GM19452 (cell line): ENCODE data around the gene ARPC5.
A peak's percentile ranks its signal among the peaks of the same experiment; 100 is the strongest.
"Not testable (repeated sequence)": the region's sequence is repeated elsewhere in the genome, so short reads cannot be mapped to it uniquely, and the experiment has no call there.

Experiments used
- ATAC-seq: cut with Tn5 transposase; IDR thresholded peaks from one replicate; pipeline ENCODE4 v1.9.1; 2021; ENCODE audit not compliant: unreplicated experiment

Gene ARPC5

DNA sequence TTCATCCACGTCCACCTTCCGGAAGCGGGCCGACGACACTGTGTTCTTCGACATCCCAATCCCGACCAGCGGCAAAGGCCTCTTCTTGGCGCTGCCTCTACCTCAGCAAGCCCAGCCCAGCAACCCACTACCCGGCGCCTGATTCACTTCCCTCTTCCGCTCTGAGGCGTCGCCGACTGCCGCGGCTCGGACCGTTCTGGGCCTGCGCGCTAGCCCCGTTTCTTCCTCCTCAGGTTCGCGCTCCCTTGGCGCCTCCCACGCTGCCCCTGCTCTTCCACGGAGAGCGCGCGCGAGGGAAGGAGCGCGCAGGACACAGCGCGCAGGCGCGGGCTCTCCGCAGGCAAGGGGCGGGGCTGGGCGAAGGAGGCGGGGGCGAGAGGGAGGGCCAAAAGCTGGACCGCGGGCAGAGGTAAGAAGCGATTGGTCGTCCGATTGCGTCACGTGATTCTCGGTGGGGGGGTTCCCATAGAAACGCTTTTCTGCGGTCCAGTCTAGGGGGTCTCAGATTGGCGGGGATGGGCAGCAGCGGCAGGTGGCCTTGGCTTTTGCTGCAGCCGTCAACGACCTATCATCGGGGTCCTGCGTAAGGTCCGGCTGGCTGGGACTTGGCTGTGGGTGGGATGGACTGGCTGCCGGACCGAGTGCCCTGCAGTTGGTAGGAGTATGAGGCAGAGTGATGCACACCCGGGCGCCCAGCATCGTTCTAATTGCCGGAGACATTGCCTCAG lies at the start of gene ARPC5:
ARPC5 (minus strand) TSS at position 178 of the 728 bp plus-strand sequence; CDS start at position 54, 124 bp downstream.
- peak; percentile 85 for ATAC-seq

- ATAC-seq = peak; percentile 52
Measured at GRCh38 chr1:183685112-183685713, 49.6 kb upstream of the ARPC5 start.

GRCh38 chr1:183679363-183679762 lies 43.8 kb upstream of the ARPC5 start:
- not testable (repeated sequence) for ATAC-seq

- no peak for ATAC-seq
Measured at GRCh38 chr1:183678819-183679218, 43.2 kb upstream of the ARPC5 start.

DNA sequence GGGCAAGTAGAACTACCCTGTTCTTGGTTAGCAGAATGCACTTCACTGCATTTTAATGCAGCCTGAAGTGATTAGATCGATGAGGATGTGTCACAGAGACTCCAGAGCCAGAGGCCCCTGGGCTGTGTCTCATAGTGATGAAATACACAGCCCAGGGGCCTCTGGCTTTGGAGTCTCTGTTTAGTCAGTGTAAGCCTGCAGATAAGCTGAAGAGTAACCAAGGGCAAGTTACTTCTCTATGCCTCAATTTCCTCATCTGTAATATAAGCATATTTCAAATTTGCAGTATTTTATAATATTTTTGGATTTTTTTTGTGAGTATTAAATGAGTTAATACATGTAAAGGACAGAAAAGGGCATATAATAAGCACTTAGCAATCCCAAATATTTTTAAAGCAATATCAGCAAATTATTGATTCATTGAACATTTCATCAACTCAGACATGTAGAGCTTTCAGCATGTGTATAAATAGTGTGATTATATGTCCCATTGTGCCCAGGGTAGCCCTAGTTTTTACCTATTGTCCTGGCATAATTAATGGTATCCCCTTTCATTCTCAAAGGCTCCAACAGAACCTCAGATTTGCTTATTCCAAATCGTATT lies 41.1 kb upstream of the ARPC5 start:
- ATAC-seq = no peak

- ATAC-seq = no peak
Measured at GRCh38 chr1:183675883-183676585, 40.5 kb upstream of the ARPC5 start.

GRCh38 chr1:183675381-183675780 lies 39.8 kb upstream of the ARPC5 start:
- no peak for ATAC-seq

DNA sequence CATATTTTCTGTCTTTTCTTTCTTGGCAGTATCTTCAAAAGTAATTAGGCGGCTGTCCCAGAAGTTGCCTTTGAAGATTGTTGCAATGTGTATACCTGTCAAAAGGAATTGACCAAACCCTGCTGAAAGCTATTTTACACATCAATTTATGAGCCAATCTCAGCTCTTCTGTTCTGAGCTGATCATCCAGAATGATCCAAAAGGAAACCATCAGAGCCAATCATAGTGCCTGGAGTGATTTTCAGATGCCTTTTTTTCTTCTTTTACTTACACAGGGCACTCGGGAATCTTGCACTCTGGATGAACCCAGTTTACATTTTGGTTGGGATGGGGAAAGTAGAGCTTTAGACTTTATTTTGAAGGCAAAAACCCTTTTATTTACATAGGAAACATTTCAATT lies 39.3 kb upstream of the ARPC5 start:
- ATAC-seq = no peak

GRCh38 chr1:183674339-183674738 lies 38.8 kb upstream of the ARPC5 start:
- no peak for ATAC-seq

DNA sequence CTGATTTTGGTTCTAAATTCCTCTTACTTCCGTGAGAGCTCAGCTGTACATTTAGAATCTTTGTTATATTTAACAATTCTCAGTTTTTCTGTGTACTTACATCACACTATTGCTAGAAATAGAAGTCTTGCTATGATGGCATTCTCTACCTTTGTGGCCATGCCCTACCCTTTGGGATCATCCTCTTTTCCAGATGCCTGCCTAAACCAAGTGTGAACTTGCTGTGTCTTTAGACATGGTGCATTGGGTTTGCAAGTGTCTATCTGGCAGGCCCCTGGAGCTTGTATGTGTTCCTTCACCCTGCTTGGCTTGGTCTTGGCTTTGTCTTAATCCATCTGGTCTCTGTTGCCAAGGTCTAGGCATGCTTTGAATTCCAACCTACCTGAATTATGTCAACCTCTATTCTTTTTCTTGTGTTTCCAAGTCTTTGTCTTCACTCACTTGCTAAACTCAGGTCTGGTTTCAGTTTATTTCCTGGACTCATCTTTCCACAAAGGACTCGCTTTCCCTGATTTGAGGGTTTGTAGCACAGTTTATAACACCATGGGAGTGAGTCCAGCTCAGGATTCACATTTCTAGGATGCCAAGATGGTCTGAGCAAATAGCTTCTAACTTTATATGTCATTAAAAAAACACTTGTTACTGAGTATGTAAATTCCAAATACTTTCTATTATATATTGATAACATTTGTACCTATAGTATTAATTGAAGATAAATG lies 38.2 kb upstream of the ARPC5 start:
- ATAC-seq = no peak

DNA sequence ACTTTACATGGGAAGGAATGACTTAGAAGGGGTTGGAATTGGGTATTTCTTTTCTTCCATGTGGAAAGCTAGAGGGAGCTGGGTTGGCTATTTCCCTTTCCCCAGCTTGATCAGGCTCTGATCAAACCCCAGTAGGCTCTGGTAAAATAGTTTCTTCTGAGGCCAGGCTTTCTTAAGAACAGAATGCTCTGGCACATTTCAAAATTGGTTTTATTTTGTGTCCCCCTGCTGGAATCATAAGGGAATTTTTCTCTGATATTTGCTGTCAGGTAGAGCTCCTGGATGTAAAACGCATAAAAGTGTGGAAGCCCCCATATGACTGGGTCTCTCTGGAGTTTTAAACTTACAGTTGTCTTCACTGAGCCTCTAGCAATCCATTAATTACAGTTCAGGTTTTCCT lies 34.6 kb upstream of the ARPC5 start:
- no peak for ATAC-seq

GRCh38 chr1:183656355-183656754 lies 20.8 kb upstream of the ARPC5 start:
- ATAC-seq = no peak

DNA sequence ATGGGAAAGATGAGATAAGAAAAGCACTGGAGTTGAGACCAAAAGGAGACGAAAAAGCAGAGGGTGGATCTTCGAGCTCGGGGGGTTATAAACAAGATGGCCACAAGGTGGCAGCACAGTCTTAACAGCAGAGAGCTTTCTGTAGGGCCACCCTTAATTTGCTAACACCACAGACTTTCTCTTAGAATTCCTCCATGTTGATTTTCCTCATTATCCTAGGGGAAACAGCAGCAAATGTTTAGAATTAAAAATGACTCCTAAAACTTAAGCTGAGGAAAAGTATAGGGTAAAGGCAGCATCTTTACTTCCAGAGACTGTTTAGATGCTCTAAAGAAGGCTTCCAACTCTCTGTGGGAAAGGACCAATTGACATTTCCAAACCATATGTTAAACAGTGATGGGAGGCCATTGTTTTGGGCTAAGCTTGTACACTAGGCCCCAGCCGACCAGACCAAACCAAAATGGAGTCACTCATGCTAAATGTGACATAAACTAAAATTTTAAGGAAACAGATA lies 20.0 kb upstream of the ARPC5 start:
- ATAC-seq = peak; percentile 56

DNA sequence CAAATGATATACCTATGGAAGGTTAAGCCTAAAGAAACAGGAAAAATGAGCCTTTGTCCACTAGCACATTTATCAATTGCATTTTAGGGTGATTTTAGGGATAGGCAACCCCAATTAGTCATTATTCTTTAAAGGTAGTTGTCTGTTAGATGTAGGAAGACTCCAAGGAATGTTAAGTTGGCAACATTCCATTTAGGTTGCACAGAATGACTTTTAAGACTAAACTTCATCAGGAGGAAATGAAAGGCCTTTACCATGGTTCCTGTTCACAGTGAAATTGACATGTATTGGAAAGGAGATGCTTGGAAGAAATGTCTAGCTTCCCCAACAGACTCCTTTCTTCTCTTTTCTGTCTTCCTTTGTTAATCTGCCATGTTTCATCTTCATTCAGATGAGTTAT lies 19.1 kb upstream of the ARPC5 start:
- ATAC-seq = no peak

DNA sequence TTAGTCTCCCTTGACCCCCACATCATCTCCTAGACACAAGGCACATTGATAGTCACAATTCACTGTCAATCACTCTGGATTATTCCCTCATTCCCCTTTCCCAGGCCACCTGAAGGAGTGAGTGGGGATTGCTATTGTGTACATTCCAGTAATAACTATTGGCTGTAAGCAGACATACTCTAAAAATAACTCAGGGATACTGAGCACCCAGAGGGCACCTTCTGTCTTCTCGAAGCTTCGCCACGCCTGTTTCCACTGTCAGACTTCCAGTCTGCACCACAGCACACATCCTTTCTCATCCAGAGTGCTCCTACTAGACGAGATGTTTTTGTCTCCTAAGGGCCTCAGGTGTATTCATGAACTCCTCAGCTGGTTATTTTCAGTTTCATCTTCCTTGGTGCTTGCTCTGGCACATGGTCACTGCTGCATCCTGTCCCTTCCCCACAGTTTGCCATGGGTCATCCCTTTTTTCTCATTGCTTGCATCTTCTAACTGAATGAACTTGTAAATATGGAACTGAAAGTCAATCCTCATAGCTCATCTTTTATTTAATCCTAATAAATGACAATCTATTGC lies 18.4 kb upstream of the ARPC5 start:
- no peak for ATAC-seq

DNA sequence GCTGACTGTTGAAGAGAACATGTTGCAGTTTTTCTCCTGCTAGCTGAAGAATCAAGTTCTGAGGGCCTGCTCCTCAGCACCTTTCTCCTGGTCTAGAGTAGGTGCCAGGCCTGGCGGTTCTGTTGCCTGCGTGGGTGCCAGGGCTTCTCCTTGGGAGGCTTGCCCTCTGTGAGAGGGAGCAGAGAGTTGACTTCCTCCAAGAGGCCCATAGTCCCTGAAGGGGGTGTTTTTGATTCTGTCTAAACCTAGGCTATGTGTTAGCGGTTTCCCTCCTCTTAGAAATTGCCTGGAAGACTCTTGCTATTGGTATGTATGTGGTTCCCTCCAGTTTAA lies 17.8 kb upstream of the ARPC5 start:
- ATAC-seq = no peak

DNA sequence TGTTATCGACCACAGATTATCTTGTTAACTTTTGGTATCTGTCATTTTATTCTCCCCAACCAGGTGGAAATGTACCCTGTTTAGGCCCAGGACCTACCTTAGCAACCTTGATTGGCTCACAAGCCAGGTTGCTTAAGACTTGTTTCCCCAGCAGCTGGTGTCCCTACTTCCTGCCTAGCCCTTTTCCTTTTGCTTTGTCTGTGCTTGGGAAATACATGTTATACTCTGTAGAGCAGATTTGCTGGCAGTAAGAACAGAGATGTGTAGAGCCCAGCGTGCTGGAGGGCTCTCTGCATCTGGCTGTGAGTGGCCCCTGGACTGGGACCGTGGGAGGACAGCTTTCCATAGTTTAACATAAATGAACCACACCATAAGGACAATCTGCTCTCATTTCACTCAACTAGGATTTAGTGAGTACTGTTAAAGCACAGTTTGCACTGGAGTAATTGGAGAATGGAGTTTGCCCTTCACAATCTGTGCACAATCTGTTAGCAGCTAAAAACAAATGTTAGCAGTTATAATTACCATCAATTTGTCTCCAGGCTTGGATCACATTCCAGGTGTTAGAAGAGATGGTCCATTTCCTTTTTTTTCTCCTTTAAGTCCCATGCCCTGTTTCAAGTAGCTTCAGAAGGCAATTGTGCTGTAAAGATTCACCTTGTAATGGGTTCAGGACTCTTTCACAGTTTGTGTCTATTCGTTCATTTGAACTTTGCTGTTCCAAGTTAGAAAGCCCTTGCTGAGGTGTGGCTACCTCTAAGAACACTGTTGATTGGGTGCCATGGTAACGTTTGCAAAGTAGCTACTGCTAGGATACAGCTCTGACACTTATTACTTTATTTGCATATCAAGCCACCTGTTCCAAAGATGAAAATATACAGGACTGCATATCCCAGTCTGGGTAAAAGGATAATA lies 17.2 kb upstream of the ARPC5 start, which contains the start of gene APOBEC4:
APOBEC4 (minus strand) TSS at position 770 of the 915 bp plus-strand sequence. CDS start 4,535 bp downstream, outside the sequence.
- peak; percentile 24 for ATAC-seq

- ATAC-seq = peak; percentile 42
Measured at GRCh38 chr1:183652107-183652506, 16.5 kb upstream of the ARPC5 start.

- no peak for ATAC-seq
Measured at GRCh38 chr1:183651612-183652011, 16.0 kb upstream of the ARPC5 start.
